Activated CD8-positive, alpha-beta T cell treated with anti-CD3 and anti-CD28 coated beads for 36 hours (primary cell): Measurements from ENCODE around the gene CSPG4. TPM values are rescaled to one million over a fixed set of nuclear protein-coding genes. Genes with fewer than 3 reads are reported as not detected.
A peak's percentile ranks its signal among the peaks of the same experiment; 100 is the strongest.

ENCODE experiments used
- ATAC-seq: fragments of 200-7000 bp; cut with Tn5 transposase; one replicate; pipeline ENCODE4 v1.10.0; 2021; ENCODE audit warnings: mild to moderate bottlenecking, moderate library complexity
- CTCF ChIA-PET: fragments of 350-600 bp; sonication (Branson Sonifier 250); formaldehyde crosslinking; loops from one replicate; lab custom pipeline; 2021; ENCODE audit warnings: antibody characterized with exemption; lab: Charles Lee
- POLR2A ChIA-PET: fragments of 350-600 bp; sonication (Branson Sonifier 250); formaldehyde crosslinking; loops from one replicate; lab custom pipeline; 2021; ENCODE audit warnings: antibody characterized with exemption; lab: Charles Lee
- DNase-seq: peaks from one replicate; pipeline ENCODE4 v3.0.0-alpha.2; 2020
- H3K27ac Mint-ChIP-seq: one replicate; pipeline ENCODE4 v1.8.0; 2021; ENCODE audit warnings: mild to moderate bottlenecking, mixed read lengths
- H3K27me3 Mint-ChIP-seq: one replicate; pipeline ENCODE4 v1.8.0; 2021; ENCODE audit warnings: mixed read lengths
- H3K36me3 Mint-ChIP-seq: one replicate; pipeline ENCODE4 v1.8.0; 2021; ENCODE audit warnings: low read depth, mixed read lengths
- H3K4me1 Mint-ChIP-seq: one replicate; pipeline ENCODE4 v1.8.0; 2021; ENCODE audit warnings: low read depth, mixed read lengths
- H3K4me3 Mint-ChIP-seq: one replicate; pipeline ENCODE4 v1.8.0; 2021; ENCODE audit warnings: mild to moderate bottlenecking, moderate library complexity, mixed read lengths
- H3K9me3 Mint-ChIP-seq: one replicate; pipeline ENCODE4 v1.8.0; 2021; ENCODE audit warnings: mixed read lengths
- CTCF ChIP-seq: fragments of 200-600 bp; IDR thresholded peaks from one replicate; pipeline ENCODE4 v1.8.0; 2022; ENCODE audit warnings: antibody characterized with exemption, mild to moderate bottlenecking
- intact Hi-C: fragments of 100-400 bp; cut with micrococcal nuclease; formaldehyde crosslinking; loops from one replicate; pipeline ENCODE4 v1.10.0; 2022
- total RNA-seq, 2 experiments: library from RNA; stranded (reverse); gene quantifications; one replicate each; pipeline ENCODE4 v1.2.3, GENCODE V29; 2021

CSPG4 gene
- total RNA-seq, 2 experiments from 2014 or later: not detected

- no peak for TF ChIP-seq CTCF
- DNase-seq: no peak
- no peak overlapping the region for H3K4me3 Mint-ChIP-seq
- intact Hi-C loops: loop anchor here (5.0 to 10.0 kb wide), 2 partner anchors 192 to 280 kb away; partner anchors contain the start of genes MAN2C1 and SIN3A
- no peaks in the 10 kb centered on the region for H3K9me3 Mint-ChIP-seq
- H3K36me3 Mint-ChIP-seq: peaks cover 2% of the 10 kb centered on the region
- H3K4me1 Mint-ChIP-seq: peaks cover 10% of the 10 kb centered on the region
- no peaks in the 10 kb centered on the region for H3K27me3 Mint-ChIP-seq
- POLR2A ChIA-PET: no interaction called here
- CTCF ChIA-PET: no interaction called here
- no peak for ATAC-seq
- H3K27ac Mint-ChIP-seq: no peak overlapping the region
Measured at GRCh38 chr15:75644376-75644775, 68.3 kb downstream of the CSPG4 start.

GRCh38 chr15:75641603-75642002 lies 71.0 kb downstream of the CSPG4 start:
- peaks cover 25% of the 10 kb centered on the region for H3K36me3 Mint-ChIP-seq
- TF ChIP-seq CTCF: no peak
- CTCF ChIA-PET: interaction anchor here (0.6 to 5.5 kb wide), 9 partner anchors 28 to 274 kb away, joined by 3 to 37 read pairs (median 4); partner anchors contain the start of genes MAN2C1 and PTPN9
- no peak for DNase-seq
- intact Hi-C loops: loop anchor here (5.0 to 10.0 kb wide), 2 partner anchors 189 to 277 kb away; partner anchors contain the start of genes MAN2C1 and SIN3A
- POLR2A ChIA-PET: interaction anchor here (2.2 to 5.8 kb wide), 4 partner anchors 9 to 273 kb away, joined by 8 to 77 read pairs (median 40); partner anchors contain the start of genes MAN2C1, SIN3A and SNUPN
- H3K27ac Mint-ChIP-seq: no peak overlapping the region
- H3K27me3 Mint-ChIP-seq: no peaks in the 10 kb centered on the region
- no peak overlapping the region for H3K4me3 Mint-ChIP-seq
- no peak for ATAC-seq
- H3K4me1 Mint-ChIP-seq: peaks cover 20% of the 10 kb centered on the region
- H3K9me3 Mint-ChIP-seq: no peaks in the 10 kb centered on the region

GRCh38 chr15:75641179-75641503 lies 71.5 kb downstream of the CSPG4 start:
- no peak for ATAC-seq
- ChIA-PET POLR2A (interaction anchor here (1.2 to 5.8 kb wide), 7 partner anchors 10 to 1026 kb away, joined by 3 to 77 read pairs (median 8); partner anchors contain the start of genes MAN2C1, SIN3A and SNUPN), CTCF (interaction anchor here (0.6 to 5.5 kb wide), 11 partner anchors 28 to 273 kb away, joined by 3 to 37 read pairs (median 4); partner anchors contain the start of genes MAN2C1 and SIN3A)
- Mint-ChIP-seq H3K4me1 (peaks cover 19% of the 10 kb centered on the region), H3K9me3 (no peaks in the 10 kb centered on the region), H3K27me3 (no peaks in the 10 kb centered on the region), H3K36me3 (peaks cover 25% of the 10 kb centered on the region), H3K27ac (peak overlapping the region; percentile 90), H3K4me3 (peak overlapping the region; percentile 90)
- no peak for DNase-seq
- no peak for TF ChIP-seq CTCF
- intact Hi-C loops: loop anchor here (5.0 to 10.0 kb wide), 2 partner anchors 189 to 276 kb away; partner anchors contain the start of genes MAN2C1 and SIN3A

GRCh38 chr15:75640483-75641178 lies 72.0 kb downstream of the CSPG4 start:
- Mint-ChIP-seq H3K36me3 (peaks cover 25% of the 10 kb centered on the region), H3K4me1 (peaks cover 23% of the 10 kb centered on the region), H3K9me3 (no peaks in the 10 kb centered on the region), H3K27ac (peak overlapping the region; percentile 90), H3K4me3 (peak overlapping the region; percentile 90), H3K27me3 (no peaks in the 10 kb centered on the region)
- peak; percentile 54 for ATAC-seq
- peak; percentile 63 for TF ChIP-seq CTCF
- ChIA-PET POLR2A (interaction anchor here (0.6 to 5.8 kb wide), 21 partner anchors 10 to 1025 kb away, joined by 3 to 77 read pairs (median 4); partner anchors contain the start of genes MAN2C1, PTPN9, SIN3A and SNUPN), CTCF (interaction anchor here (0.6 to 5.5 kb wide), 21 partner anchors 10 to 273 kb away, joined by 3 to 37 read pairs (median 4); partner anchors contain the start of genes MAN2C1, PTPN9, SIN3A and SNUPN)
- peak; percentile 81 for DNase-seq
- intact Hi-C loops: loop anchor here (5.0 to 10.0 kb wide), 2 partner anchors 188 to 276 kb away; partner anchors contain the start of genes MAN2C1 and SIN3A
